Fibroblast of gingiva (primary cell): Measurements from ENCODE around the gene ZNF518B.
"Not testable (repeated sequence)": the region's sequence is repeated elsewhere in the genome, so short reads cannot be mapped to it uniquely, and the experiment has no call there.

Experiments used
- DNase-seq: peaks from one replicate; pipeline ENCODE4 v3.0.0-alpha.2; 2011; ENCODE audit warnings: low read depth

ZNF518B gene

GRCh38 chr4:10456260-10456594 is 999 bp downstream of the ZNF518B start:
- no peak for DNase-seq

- no peak for DNase-seq
Observed at GRCh38 chr4:10455133-10455532, 2.1 kb downstream of the ZNF518B start.

GRCh38 chr4:10454726-10455125 is 2.5 kb downstream of the ZNF518B start:
- no peak for DNase-seq

- no peak for DNase-seq
Observed at GRCh38 chr4:10454121-10454520, 3.1 kb downstream of the ZNF518B start.

GRCh38 chr4:10448991-10449390 is 8.2 kb downstream of the ZNF518B start:
- no peak for DNase-seq

GRCh38 chr4:10442976-10443375 is 14.2 kb downstream of the ZNF518B start:
- DNase-seq, result no peak

GRCh38 chr4:10441512-10441911 is 15.7 kb downstream of the ZNF518B start:
- DNase-seq, result no peak

GRCh38 chr4:10438924-10439323 is 18.3 kb downstream of the ZNF518B start:
- no peak for DNase-seq

GRCh38 chr4:10437735-10438134 is 19.5 kb downstream of the ZNF518B start:
- no peak for DNase-seq

- DNase-seq, result not testable (repeated sequence)
Observed at GRCh38 chr4:10427680-10428079, 29.5 kb downstream of the ZNF518B start.

GRCh38 chr4:10421344-10422055 is 35.7 kb downstream of the ZNF518B start:
- no peak for DNase-seq

- no peak for DNase-seq
Observed at GRCh38 chr4:10417740-10418139, 39.5 kb downstream of the ZNF518B start.

- no peak for DNase-seq
Observed at GRCh38 chr4:10416441-10416840, 40.8 kb downstream of the ZNF518B start.

- DNase-seq, result no peak
Observed at GRCh38 chr4:10413177-10413576, 44.0 kb downstream of the ZNF518B start.

- DNase-seq, result no peak
Observed at GRCh38 chr4:10405672-10406071, 51.6 kb downstream of the ZNF518B start.

- DNase-seq, result no peak
Observed at GRCh38 chr4:10403633-10404445, 53.4 kb downstream of the ZNF518B start.

- no peak for DNase-seq
Observed at GRCh38 chr4:10395971-10396580, 61.1 kb downstream of the ZNF518B start.
